B cell (primary cell): ENCODE measurements around the gene PEX6.

Source experiments
- EZH2 ChIP-seq: IDR thresholded peaks from 2 replicates; pipeline ENCODE4 v1.6.1; 2012; ENCODE audit warnings: borderline replicate concordance, low read depth, mild to moderate bottlenecking, moderate library complexity, low read length; ENCODE audit not compliant: insufficient read depth, poor library complexity, severe bottlenecking
- TF ChIP-seq, protein P1 (sequence below): fragments of 200-600 bp; IDR thresholded peaks from one replicate; pipeline ENCODE4 v1.8.0; 2022; ENCODE audit warnings: antibody characterized with exemption, mild to moderate bottlenecking

GRCh38 chr6:42968783-42969182 lies 10.2 kb downstream of the PEX6 start:
- TF ChIP-seq, protein P1, sequence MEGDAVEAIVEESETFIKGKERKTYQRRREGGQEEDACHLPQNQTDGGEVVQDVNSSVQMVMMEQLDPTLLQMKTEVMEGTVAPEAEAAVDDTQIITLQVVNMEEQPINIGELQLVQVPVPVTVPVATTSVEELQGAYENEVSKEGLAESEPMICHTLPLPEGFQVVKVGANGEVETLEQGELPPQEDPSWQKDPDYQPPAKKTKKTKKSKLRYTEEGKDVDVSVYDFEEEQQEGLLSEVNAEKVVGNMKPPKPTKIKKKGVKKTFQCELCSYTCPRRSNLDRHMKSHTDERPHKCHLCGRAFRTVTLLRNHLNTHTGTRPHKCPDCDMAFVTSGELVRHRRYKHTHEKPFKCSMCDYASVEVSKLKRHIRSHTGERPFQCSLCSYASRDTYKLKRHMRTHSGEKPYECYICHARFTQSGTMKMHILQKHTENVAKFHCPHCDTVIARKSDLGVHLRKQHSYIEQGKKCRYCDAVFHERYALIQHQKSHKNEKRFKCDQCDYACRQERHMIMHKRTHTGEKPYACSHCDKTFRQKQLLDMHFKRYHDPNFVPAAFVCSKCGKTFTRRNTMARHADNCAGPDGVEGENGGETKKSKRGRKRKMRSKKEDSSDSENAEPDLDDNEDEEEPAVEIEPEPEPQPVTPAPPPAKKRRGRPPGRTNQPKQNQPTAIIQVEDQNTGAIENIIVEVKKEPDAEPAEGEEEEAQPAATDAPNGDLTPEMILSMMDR, result no peak
- no peak for TF ChIP-seq EZH2
